Measurements from ENCODE around the gene PLPP4. TPM values are rescaled to one million over a fixed set of nuclear protein-coding genes. Genes with fewer than 3 reads are reported as not detected.

The PLPP4 gene
- total and polyA plus RNA-seq, 2 donors from 2014 or later: 6.4 to 11.2 TPM

- no peaks in the 10 kb centered on the region for H3K27me3 ChIP-seq (ENCODE audit: control insufficient read depth, insufficient read depth, low read length)
- intact Hi-C loops (cut with DNase I): no loop called here
Measured at GRCh38 chr10:120478386-120478785, 21.4 kb downstream of the PLPP4 start.

GRCh38 chr10:120479506-120479905, 22.5 kb downstream of the PLPP4 start:
- Histone ChIP-seq H3K4me1 (ENCODE audit: control insufficient read depth in 2 of 3, insufficient read depth in 2 of 3, low read depth in 1 of 3, low read length in 3 of 3) (peaks cover 0 to 8% (median 3%) of the 10 kb centered on the region in 3 donors), H3K9ac (ENCODE audit: low read length in 3 of 3) (no peak overlapping the region), H3K27ac (ENCODE audit: low read depth in 2 of 2, low read length in 2 of 2) (no peak overlapping the region), H3K27me3 (ENCODE audit: control insufficient read depth, insufficient read depth, low read length) (no peaks in the 10 kb centered on the region), H3K36me3 (ENCODE audit: control insufficient read depth in 2 of 3, insufficient read depth in 3 of 3, low read length in 3 of 3) (no peaks in the 10 kb centered on the region), H3K4me3 (ENCODE audit: low read length in 3 of 3) (no peak overlapping the region), H3K9me3 (ENCODE audit: control insufficient read depth in 2 of 3, insufficient read depth in 1 of 3, low read length in 3 of 3) (peaks cover 0 to 4% (median 0%) of the 10 kb centered on the region in 3 donors)
- intact Hi-C loops (cut with DNase I): no loop called here
- FAIRE-seq (no peak), DNase-seq (no peak)
- TF ChIP-seq, protein P1, sequence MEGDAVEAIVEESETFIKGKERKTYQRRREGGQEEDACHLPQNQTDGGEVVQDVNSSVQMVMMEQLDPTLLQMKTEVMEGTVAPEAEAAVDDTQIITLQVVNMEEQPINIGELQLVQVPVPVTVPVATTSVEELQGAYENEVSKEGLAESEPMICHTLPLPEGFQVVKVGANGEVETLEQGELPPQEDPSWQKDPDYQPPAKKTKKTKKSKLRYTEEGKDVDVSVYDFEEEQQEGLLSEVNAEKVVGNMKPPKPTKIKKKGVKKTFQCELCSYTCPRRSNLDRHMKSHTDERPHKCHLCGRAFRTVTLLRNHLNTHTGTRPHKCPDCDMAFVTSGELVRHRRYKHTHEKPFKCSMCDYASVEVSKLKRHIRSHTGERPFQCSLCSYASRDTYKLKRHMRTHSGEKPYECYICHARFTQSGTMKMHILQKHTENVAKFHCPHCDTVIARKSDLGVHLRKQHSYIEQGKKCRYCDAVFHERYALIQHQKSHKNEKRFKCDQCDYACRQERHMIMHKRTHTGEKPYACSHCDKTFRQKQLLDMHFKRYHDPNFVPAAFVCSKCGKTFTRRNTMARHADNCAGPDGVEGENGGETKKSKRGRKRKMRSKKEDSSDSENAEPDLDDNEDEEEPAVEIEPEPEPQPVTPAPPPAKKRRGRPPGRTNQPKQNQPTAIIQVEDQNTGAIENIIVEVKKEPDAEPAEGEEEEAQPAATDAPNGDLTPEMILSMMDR (IDR thresholded peaks at IDR 0.05; ENCODE audit: borderline replicate concordance, extremely low read depth, insufficient read depth): no peak

More at GRCh38 chr10:120478386-120478785, 21.4 kb downstream of the PLPP4 start:
- no peaks in the 10 kb centered on the region for H3K36me3 ChIP-seq (ENCODE audit: control insufficient read depth in 2 of 3, insufficient read depth in 3 of 3, low read length in 3 of 3)
- peaks cover 0 to 8% (median 3%) of the 10 kb centered on the region in 3 donors for H3K4me1 ChIP-seq (ENCODE audit: control insufficient read depth in 2 of 3, insufficient read depth in 2 of 3, low read depth in 1 of 3, low read length in 3 of 3)
- TF ChIP-seq, protein P1 (IDR thresholded peaks at IDR 0.05; ENCODE audit: borderline replicate concordance, extremely low read depth, insufficient read depth): no peak
- no peak for FAIRE-seq
- DNase-seq: no peak
- no peak overlapping the region for H3K9ac ChIP-seq (ENCODE audit: low read length in 3 of 3)
- peaks cover 0 to 4% (median 0%) of the 10 kb centered on the region in 3 donors for H3K9me3 ChIP-seq (ENCODE audit: control insufficient read depth in 2 of 3, insufficient read depth in 1 of 3, low read length in 3 of 3)
- H3K27ac ChIP-seq (ENCODE audit: low read depth in 2 of 2, low read length in 2 of 2): no peak overlapping the region
- H3K4me3 ChIP-seq (ENCODE audit: low read length in 3 of 3): no peak overlapping the region

GRCh38 chr10:120480065-120480600, 23.1 kb downstream of the PLPP4 start:
- peak in 1 of 5 donors; percentile 9 for DNase-seq
- no peak overlapping the region for H3K27ac ChIP-seq (ENCODE audit: low read depth in 2 of 2, low read length in 2 of 2)
- H3K36me3 ChIP-seq (ENCODE audit: control insufficient read depth in 2 of 3, insufficient read depth in 3 of 3, low read length in 3 of 3): no peaks in the 10 kb centered on the region
- TF ChIP-seq, protein P1 (IDR thresholded peaks at IDR 0.05; ENCODE audit: borderline replicate concordance, extremely low read depth, insufficient read depth): no peak
- intact Hi-C loops (cut with DNase I): no loop called here
- H3K9me3 ChIP-seq (ENCODE audit: control insufficient read depth in 2 of 3, insufficient read depth in 1 of 3, low read length in 3 of 3): peaks cover 0 to 4% (median 0%) of the 10 kb centered on the region in 3 donors
- no peak for FAIRE-seq
- no peak overlapping the region for H3K9ac ChIP-seq (ENCODE audit: low read length in 3 of 3)
- H3K4me1 ChIP-seq (ENCODE audit: control insufficient read depth in 2 of 3, insufficient read depth in 2 of 3, low read depth in 1 of 3, low read length in 3 of 3): peaks cover 0 to 8% (median 3%) of the 10 kb centered on the region in 3 donors
- no peaks in the 10 kb centered on the region for H3K27me3 ChIP-seq (ENCODE audit: control insufficient read depth, insufficient read depth, low read length)
- no peak overlapping the region for H3K4me3 ChIP-seq (ENCODE audit: low read length in 3 of 3)

Data from kidney (tissue), 14 donors.